ENCODE data around the gene DGKE. TPM values are rescaled to one million over a fixed set of nuclear protein-coding genes. Genes with fewer than 3 reads are reported as not detected.

The DGKE gene
- total RNA-seq, 2 donors from 2014 or later: 7.8 to 10.5 TPM

DNA sequence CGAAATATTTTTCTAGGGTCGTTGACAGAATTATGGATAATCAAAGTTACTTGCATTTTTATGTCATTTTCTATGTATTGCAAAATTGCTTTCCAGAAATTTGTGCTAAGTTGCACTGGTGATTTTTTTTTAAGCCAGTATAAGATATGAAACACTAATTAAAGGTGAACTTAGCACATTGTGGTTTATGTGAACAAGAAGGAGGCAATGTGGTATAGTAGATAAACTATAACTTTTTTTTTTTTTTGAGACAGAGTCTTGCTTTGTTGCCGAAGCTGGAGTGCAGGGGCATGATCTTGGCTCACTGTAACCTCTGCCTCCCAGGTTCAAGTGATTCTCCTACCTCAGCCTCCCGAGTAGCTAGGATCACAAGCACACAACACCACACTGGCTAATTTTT lies 13.2 kb downstream of the DGKE start:
- H3K27ac ChIP-seq: no peak overlapping the region
- no peaks in the 10 kb centered on the region for H3K9me3 ChIP-seq
- TF ChIP-seq, protein P1, sequence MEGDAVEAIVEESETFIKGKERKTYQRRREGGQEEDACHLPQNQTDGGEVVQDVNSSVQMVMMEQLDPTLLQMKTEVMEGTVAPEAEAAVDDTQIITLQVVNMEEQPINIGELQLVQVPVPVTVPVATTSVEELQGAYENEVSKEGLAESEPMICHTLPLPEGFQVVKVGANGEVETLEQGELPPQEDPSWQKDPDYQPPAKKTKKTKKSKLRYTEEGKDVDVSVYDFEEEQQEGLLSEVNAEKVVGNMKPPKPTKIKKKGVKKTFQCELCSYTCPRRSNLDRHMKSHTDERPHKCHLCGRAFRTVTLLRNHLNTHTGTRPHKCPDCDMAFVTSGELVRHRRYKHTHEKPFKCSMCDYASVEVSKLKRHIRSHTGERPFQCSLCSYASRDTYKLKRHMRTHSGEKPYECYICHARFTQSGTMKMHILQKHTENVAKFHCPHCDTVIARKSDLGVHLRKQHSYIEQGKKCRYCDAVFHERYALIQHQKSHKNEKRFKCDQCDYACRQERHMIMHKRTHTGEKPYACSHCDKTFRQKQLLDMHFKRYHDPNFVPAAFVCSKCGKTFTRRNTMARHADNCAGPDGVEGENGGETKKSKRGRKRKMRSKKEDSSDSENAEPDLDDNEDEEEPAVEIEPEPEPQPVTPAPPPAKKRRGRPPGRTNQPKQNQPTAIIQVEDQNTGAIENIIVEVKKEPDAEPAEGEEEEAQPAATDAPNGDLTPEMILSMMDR (IDR thresholded peaks at IDR 0.05): no peak
- intact Hi-C loops (cut with DNase I): no loop called here
- H3K9ac ChIP-seq (ENCODE audit: low read depth in 2 of 2, low read length in 2 of 2): no peak overlapping the region
- no peaks in the 10 kb centered on the region for H3K36me3 ChIP-seq
- DNase-seq: no peak
- H3K27me3 ChIP-seq: no peaks in the 10 kb centered on the region
- H3K4me1 ChIP-seq: no peaks in the 10 kb centered on the region
- no peak overlapping the region for H3K4me3 ChIP-seq

GRCh38 chr17:56849131-56849530 lies 15.2 kb downstream of the DGKE start:
- H3K27ac ChIP-seq: no peak overlapping the region
- no peak for DNase-seq
- intact Hi-C loops (cut with DNase I): no loop called here
- H3K36me3 ChIP-seq: no peaks in the 10 kb centered on the region
- H3K4me3 ChIP-seq: no peak overlapping the region
- no peaks in the 10 kb centered on the region for H3K9me3 ChIP-seq
- H3K4me1 ChIP-seq: no peaks in the 10 kb centered on the region
- TF ChIP-seq, protein P1 (IDR thresholded peaks at IDR 0.05): no peak
- no peaks in the 10 kb centered on the region for H3K27me3 ChIP-seq
- no peak overlapping the region for H3K9ac ChIP-seq (ENCODE audit: low read depth in 2 of 2, low read length in 2 of 2)

GRCh38 chr17:56850591-56850990 lies 16.6 kb downstream of the DGKE start:
- TF ChIP-seq, protein P1 (IDR thresholded peaks at IDR 0.05): no peak
- Histone ChIP-seq H3K27ac (no peak overlapping the region), H3K4me1 (no peaks in the 10 kb centered on the region), H3K4me3 (no peak overlapping the region), H3K9ac (ENCODE audit: low read depth in 2 of 2, low read length in 2 of 2) (no peak overlapping the region), H3K27me3 (no peaks in the 10 kb centered on the region), H3K9me3 (no peaks in the 10 kb centered on the region), H3K36me3 (no peaks in the 10 kb centered on the region)
- intact Hi-C loops (cut with DNase I): no loop called here
- no peak for DNase-seq

DNA sequence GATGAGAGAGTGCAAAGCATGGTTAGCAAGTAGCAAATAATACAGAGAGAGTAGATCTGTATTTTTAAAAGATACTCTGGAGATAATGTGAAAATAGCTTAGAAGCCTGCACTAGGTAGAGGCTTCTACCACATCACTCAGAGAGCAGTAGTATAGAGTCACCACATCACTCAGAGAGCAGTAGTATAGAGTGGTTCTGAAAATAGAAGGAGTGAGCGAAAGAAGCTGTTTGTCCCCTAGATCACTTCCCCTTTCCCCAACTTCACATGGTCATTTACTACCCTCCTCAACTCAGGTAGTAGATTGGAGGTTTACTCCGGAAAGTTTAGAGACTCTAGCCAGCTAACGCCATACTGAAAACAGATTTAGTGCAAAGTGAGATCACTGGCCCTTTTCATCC lies 17.1 kb downstream of the DGKE start:
- TF ChIP-seq, protein P1 (IDR thresholded peaks at IDR 0.05): no peak
- intact Hi-C loops (cut with DNase I): no loop called here
- H3K36me3 ChIP-seq: no peaks in the 10 kb centered on the region
- H3K27ac ChIP-seq: no peak overlapping the region
- no peak overlapping the region for H3K9ac ChIP-seq (ENCODE audit: low read depth in 2 of 2, low read length in 2 of 2)
- no peaks in the 10 kb centered on the region for H3K4me1 ChIP-seq
- no peak overlapping the region for H3K4me3 ChIP-seq
- H3K27me3 ChIP-seq: no peaks in the 10 kb centered on the region
- no peaks in the 10 kb centered on the region for H3K9me3 ChIP-seq
- DNase-seq: no peak

GRCh38 chr17:56861899-56862298 lies 27.9 kb downstream of the DGKE start:
- Histone ChIP-seq H3K36me3 (no peaks in the 10 kb centered on the region), H3K4me3 (no peak overlapping the region), H3K9me3 (no peaks in the 10 kb centered on the region), H3K27me3 (no peaks in the 10 kb centered on the region), H3K9ac (ENCODE audit: low read depth in 2 of 2, low read length in 2 of 2) (no peak overlapping the region), H3K4me1 (no peaks in the 10 kb centered on the region), H3K27ac (no peak overlapping the region)
- no peak for DNase-seq
- intact Hi-C loops (cut with DNase I): no loop called here
- TF ChIP-seq, protein P1 (IDR thresholded peaks at IDR 0.05): no peak

GRCh38 chr17:56863974-56864373 lies 30.0 kb downstream of the DGKE start:
- no peaks in the 10 kb centered on the region for H3K9me3 ChIP-seq
- H3K4me3 ChIP-seq: no peak overlapping the region
- no peaks in the 10 kb centered on the region for H3K27me3 ChIP-seq
- no peaks in the 10 kb centered on the region for H3K36me3 ChIP-seq
- H3K4me1 ChIP-seq: no peaks in the 10 kb centered on the region
- H3K9ac ChIP-seq (ENCODE audit: low read depth in 2 of 2, low read length in 2 of 2): no peak overlapping the region
- TF ChIP-seq, protein P1 (IDR thresholded peaks at IDR 0.05): no peak
- intact Hi-C loops (cut with DNase I): no loop called here
- no peak for DNase-seq
- H3K27ac ChIP-seq: no peak overlapping the region
